SW 1271 (cell line): ENCODE results near the gene SLC44A5.

ENCODE experiments used
- DNase-seq, 2 experiments: peaks; one replicate each; lab custom pipeline; 2025; lab: John Stamatoyannopoulos, UW

SLC44A5 gene

DNA sequence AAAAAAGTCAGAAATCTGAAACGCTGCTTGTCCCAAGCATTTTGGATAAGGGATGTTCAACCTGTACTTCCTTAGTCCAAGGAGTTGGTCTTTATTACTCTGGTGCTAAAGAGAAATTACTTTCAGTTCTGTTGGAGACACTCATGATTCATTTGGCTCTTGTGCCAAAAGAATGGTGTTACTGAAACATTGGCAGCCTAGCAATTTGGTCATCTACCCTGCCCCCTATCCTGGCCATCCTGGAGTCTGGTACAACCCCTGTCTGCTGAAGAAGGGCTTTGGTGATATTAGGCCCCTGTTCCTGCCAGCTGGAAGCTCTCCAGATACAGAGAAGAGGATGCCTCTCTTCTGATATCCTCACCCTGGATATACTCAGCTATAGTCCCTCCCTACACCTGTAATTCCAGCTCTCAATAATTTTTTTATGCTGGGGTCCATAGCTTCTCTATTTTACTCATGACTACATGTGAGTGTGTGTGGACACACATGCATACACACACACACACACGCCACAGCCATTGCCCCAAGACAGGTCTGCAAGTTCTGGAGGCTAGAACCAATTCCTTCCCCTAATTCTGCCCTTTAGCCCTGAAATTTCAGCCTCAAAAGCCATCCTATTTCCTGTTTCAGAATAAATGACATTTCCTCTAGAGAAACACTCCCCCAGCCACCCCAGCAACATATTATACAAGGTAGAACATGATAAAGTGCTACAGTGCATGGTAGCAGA is 436.7 kb downstream of the SLC44A5 start:
- DNase-seq: no peak

DNA sequence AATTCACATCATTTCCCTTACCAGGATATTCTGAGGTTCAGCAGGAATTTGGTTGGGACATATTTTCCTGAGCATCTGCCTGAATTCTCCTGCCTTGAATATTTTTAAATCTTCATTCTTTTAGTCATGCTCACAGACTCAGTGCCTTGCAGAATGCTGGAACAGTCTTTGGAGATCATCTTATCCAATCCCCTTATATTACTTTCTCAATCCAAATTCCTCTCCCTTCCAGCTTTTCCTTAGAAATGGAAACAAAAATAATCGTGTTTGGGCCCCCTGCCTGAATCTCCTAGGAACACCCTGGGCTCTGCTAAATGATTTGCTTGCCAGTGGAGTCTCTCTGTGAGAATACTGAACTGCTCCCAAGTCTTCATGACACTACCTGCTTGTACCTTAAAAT is 438.4 kb downstream of the SLC44A5 start:
- no peak for DNase-seq

- no peak for DNase-seq
These were observed 439.0 kb downstream of the SLC44A5 start for GRCh38 chr1:75171876-75172275.

- no peak for DNase-seq
These were observed 439.9 kb downstream of the SLC44A5 start for GRCh38 chr1:75170981-75171380.

DNA sequence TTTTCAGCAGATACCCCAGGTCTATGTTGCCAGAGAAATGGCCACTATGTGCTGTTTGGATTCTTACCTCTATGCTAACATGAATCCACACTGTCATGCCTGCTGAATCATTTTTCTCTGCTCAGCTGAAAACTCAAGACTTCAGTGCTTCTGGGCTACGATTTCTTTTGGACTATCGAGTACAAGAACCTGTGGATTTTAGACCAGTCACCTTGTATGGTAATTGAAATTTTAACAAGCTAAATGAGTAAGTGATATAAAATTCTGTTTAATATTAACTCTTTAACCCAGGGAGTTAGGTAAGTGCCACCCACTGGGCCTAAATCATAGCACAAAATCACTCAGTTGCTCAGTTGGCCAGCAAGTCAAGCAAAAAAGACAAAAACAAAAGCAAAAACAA is 440.9 kb downstream of the SLC44A5 start:
- DNase-seq: no peak

GRCh38 chr1:75166821-75167220 is 444.1 kb downstream of the SLC44A5 start:
- DNase-seq: no peak

- no peak for DNase-seq
These were observed 445.6 kb downstream of the SLC44A5 start for GRCh38 chr1:75165264-75165663.

GRCh38 chr1:75159154-75159553 is 451.8 kb downstream of the SLC44A5 start:
- no peak for DNase-seq
